Stimulated activated CD4-positive, alpha-beta T cell treated with anti-CD3 and anti-CD28 coated beads, TNF-alpha, amount 100 ng/mL, for 1 hour (primary cell): Measurements from ENCODE around the gene KIF20A.
"Not testable (repeated sequence)": the region's sequence is repeated elsewhere in the genome, so short reads cannot be mapped to it uniquely, and the experiment has no call there.

Experiments
- DNase-seq, 3 donors: peaks; one replicate each; pipeline ENCODE4 v3.0.0-alpha.2; 2020; ENCODE audit warnings: low read depth in 3 of 3, low spot score in 1 of 3

The KIF20A gene

DNA sequence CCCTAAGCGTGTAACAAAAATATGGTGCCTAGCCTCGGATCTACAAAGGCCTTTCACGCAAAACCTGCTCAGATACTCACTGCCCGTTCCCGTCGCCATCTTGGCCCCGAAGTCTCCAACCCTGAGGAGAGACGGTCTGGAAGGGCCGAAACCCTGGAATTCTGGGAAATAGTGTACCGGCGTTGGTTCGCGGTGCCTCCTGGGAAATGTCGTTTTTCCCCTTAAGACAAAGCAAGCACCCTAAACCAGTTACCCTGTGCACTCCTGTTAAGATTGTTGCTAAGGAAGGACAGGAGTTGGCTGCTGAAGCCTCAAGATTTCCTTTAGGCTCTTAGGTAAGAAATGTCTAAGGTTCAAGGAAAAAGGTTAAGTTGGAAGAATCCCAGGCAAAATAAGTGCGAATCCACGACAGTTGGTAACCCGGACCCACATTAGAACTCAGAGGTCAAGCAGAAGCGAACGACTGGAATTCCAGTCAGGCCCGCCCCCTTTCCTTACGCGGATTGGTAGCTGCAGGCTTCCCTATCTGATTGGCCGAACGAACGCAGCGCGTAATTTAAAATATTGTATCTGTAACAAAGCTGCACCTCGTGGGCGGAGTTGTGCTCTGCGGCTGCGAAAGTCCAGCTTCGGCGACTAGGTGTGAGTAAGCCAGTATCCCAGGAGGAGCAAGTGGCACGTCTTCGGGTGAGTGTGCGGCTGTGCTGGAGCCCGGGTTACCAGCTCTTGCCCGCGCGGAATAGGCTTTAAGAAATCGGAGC lies at the start of gene KIF20A, which contains the start of gene BRD8:
Gene KIF20A (plus strand): TSS at position 597 of the 761 bp plus-strand sequence. CDS start 569 bp downstream, outside the sequence.
Gene BRD8 (minus strand): TSS at position 115 of the 761 bp plus-strand sequence. CDS start 16 bp downstream, at position 99.
- DNase-seq, result peak; percentile 61 to 68 (median 63)

DNA sequence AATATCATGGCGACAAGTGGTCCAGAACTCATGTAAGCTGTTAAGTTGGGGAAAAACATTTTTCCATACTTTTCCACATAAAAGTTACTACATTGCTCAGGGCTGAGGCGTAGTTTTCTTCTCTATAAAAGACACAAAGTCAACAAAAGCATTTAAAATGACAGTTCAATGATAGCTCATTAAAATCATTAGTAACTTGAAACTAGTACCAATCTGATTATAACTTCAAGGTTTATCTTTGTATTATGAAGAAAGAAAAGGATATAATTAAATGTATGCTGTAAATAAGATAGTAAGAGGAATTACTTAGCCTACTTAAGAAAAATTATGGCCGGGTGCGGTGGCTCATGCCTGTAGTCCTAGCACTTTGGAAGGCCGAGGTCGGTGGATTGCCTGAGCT lies 49.6 kb upstream of the KIF20A start:
- DNase-seq, result no peak

- DNase-seq, result no peak
These were observed 46.4 kb upstream of the KIF20A start for GRCh38 chr5:138132543-138132942.

DNA sequence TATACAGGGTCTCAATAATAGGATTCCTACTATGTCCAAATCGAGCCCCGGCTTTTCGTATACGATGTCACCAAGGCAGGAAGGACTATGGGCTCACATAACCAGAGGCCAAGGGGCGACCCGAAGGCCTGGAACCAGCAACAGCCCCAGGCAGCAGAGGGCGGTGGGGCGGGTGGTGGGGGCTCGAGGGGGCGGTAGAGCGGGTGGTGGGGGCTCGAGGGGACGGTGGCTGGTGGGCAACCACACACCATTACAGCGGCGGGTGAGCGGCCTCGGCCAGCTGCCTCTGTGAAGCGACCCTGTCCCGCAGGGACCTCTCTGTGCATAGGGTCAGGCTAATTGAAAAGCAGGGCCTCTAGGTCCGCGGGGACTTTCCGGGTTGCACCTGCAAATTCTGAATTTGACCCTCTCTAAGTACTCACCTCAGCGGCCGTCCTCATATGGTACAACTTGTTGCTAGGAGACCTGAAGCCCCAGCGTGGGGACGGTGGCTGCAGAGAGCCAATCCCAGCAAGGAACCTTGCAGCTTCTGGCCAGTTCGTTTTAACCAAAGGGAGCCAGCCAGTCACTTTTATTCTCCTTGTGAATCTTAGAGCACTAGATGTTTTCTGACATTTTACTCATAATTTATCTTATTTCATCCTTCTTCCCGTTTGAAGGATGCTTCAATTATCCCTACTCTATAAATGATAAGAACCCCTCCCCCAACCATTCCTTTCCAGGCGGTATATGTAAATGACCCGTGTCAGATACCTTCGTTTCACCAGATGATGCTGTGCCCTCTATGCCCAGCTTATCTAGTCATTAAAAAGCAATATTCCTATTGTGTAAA lies 39.7 kb upstream of the KIF20A start, which contains the start of gene NME5:
Gene NME5 (minus strand): TSS at position 480 of the 832 bp plus-strand sequence. CDS start 648 bp downstream, outside the sequence.
- no peak for DNase-seq

DNA sequence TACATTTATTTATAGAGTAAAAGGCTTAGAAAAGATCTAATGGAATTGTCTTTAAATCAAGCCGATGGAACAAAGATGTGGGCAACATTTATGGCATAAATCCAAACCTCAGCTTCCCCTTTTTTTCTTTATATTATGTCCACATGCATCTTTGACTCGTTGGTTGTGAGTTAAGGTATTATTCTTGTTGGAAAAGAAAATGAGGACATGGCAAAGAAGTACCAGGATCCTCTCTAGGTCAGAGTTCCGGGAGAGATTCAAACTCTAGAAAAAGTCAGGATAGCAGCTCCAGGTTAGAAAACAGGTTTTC lies 39.2 kb upstream of the KIF20A start:
- DNase-seq, result no peak

DNA sequence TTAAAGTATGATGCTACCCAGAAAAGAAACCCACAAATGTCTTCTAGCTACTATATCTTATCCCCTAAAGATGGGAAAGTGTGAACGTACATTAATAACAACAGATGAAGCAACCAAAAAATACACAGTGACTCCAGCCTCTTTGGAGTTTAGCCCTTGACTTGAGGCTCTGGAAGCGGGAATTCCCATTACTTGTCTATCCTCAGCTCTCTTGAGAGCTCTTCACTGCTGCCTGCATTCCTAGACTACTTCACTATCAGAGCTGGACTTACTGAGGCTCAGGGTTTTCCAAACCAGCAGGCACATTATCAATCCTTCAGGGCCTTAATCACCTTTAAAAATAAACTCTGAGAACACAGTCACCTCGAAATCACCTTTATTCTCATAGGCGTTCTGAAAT lies 38.6 kb upstream of the KIF20A start:
- DNase-seq, result no peak

- DNase-seq, result no peak
These were observed 37.2 kb upstream of the KIF20A start for GRCh38 chr5:138141734-138142133.

GRCh38 chr5:138143578-138143977 lies 35.3 kb upstream of the KIF20A start:
- DNase-seq, result not testable (repeated sequence)

DNA sequence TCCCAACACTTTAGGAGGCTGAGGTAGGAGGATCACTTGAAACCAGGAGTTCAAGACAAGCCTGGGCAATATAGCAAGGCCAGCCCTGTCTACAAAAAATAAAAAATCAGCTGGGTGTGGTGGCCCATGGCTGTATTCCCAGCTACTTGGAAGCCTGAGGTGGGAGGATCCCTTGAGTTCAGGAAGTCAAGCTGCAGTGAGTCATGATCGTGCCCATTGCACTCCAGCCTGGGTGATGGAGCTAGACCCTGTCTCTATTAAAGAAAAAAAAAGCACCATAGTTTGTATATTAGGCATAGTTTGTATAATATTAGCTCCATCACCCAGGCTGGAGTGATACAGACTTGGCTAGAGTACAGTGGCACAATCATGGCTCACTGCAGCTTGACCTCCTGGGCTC lies 30.1 kb upstream of the KIF20A start:
- DNase-seq, result no peak

GRCh38 chr5:138149530-138149929 lies 29.4 kb upstream of the KIF20A start:
- no peak for DNase-seq

DNA sequence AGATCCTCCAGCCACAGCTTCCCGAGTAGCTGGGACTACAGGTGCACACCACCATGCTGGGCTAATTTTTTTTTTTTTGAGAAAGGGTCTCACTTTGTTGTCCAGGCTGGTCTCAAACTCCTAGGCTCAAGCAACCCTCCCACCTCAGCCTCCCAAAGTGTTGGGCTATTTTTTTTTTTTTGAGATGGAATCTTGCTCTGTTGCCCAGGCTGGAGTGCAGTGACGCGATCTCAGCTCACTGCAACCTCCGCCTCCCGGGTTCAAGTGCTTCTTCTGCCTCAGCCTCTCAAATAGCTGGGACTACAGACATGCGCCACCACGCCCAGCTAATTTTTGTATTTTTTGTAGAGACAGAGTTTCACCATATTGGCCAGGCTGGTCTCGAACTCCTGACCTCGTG lies 22.9 kb upstream of the KIF20A start:
- not testable (repeated sequence) for DNase-seq

GRCh38 chr5:138157626-138158025 lies 21.3 kb upstream of the KIF20A start:
- no peak for DNase-seq

- DNase-seq, result no peak
These were observed 19.2 kb upstream of the KIF20A start for GRCh38 chr5:138159666-138160065.

GRCh38 chr5:138160706-138161105 lies 18.2 kb upstream of the KIF20A start:
- DNase-seq, result no peak

DNA sequence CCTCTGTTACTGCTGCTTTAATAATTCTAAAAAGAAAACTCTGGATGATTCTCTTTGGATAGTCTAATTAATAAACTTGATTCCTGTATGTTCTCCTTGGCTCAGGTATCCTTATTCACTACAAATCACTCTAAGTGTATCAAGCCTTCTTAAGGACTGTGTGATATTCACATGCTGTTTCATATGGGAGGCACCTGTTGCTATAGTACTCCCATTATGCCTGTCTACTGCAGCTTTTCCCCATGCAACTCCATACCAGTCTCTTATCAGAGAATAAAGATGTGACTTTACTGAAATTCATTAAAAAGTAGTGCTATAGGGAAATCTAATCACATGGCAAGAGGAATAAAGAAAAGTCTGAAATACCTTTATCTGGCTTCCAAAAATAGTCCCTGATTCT lies 15.2 kb upstream of the KIF20A start:
- DNase-seq, result no peak

DNA sequence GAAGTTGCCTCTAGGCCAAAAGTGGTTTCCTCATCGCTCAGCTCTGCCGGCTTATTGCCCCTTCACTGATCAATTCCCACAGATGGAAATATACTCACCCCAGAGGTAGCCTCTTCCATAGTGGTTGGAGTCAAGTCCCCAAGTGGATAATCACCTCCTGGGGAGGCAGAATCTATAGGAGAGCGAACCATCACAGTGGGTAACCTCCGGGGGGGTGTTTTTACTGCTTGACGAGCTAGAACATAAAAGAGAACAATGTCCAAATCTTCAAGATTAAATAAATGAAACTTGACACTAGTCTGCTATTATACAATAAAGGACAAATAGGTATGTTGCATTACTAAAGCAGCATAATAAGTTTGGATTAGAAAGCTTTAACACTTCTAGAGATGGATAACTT lies 9.8 kb upstream of the KIF20A start:
- no peak for DNase-seq

- no peak for DNase-seq
These were observed 8.6 kb upstream of the KIF20A start for GRCh38 chr5:138170299-138170698.

- no peak for DNase-seq
These were observed 884 bp upstream of the KIF20A start for GRCh38 chr5:138177941-138178515.

DNA sequence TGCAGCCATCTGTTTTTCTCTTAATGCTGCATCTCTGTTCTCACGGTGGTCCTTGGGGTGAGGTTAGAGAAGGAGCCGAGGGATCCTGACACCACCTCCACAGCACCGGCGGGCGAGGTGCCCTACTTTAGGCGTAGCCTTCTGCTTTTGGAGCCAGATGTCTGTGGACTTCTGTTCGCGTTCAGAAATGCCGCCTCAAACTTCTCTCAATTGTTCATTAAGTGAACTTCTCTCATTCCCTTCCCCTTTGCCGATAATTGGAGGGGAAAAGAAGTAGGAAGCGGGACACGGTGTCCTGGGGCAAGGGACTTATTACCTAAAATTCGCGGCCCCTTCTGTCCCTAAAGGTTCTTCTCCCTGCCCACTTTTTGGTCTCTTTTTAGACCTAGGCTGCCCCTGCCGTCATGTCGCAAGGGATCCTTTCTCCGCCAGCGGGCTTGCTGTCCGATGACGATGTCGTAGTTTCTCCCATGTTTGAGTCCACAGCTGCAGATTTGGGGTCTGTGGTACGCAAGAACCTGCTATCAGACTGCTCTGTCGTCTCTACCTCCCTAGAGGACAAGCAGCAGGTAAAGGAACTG lies 455 bp downstream of the KIF20A start:
- DNase-seq, result no peak

DNA sequence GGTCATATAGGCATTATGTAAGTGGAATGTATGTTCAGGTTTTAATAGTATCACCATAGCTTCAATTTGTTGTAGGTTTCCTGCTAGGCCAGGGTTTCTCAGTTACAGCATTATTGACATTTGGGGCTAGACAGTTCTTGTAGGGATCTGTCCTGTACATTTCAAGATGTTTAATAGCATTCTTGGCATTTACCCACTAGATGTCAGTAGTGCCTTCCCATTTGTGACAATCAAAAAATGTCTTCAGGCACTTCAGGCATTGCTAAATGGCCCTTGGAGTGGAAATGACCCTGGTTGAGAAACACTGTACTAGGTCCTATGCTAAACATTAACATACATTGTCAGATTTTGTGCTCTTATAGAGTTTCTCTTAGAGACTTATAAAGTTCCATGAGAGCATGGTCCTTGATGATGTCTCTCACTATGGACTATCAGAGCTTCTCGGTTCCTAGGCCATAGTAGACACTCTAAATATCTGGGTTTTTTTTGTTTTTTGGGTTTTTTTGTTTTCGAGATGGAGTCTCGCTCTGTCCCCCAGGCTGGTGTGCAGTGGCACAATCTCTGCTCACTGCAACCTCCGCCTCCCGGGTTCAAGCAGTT lies 1.4 kb downstream of the KIF20A start:
- DNase-seq, result no peak

DNA sequence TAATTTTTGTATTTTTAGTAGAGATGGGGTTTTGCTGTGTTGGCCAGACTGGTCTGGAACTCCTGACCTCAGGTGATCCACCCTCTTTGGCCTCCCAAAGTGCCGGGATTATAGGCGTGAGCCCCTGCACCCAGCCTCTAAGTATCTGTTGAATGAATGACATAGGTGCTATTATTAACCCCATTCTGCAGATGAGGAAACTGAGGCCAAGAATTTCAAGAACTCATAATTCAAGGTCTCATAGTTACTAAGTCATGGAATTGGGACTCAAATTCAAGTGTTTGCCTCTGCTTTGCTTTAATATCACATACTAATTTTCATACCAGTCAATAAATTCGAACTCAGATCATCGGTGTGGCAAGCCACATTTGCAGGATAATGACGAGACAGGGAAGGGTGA lies 1.9 kb downstream of the KIF20A start:
- DNase-seq, result no peak
